Glutamatergic neuron (in vitro differentiated cells): ENCODE measurements around the gene CD300A. TPM values are rescaled to one million over a fixed set of nuclear protein-coding genes. Genes with fewer than 3 reads are reported as not detected.

Source experiments
- DNase-seq: peaks from one replicate; pipeline ENCODE4 v3.0.0; 2022
- H3K27ac Mint-ChIP-seq: one replicate; pipeline ENCODE4 v1.8.0; 2020; ENCODE audit warnings: mild to moderate bottlenecking, mixed read lengths, inconsistent platforms; ENCODE audit not compliant: unreplicated experiment
- H3K27me3 Mint-ChIP-seq: one replicate; pipeline ENCODE4 v1.8.0; 2020; ENCODE audit warnings: mild to moderate bottlenecking, moderate library complexity, mixed read lengths, inconsistent platforms; ENCODE audit not compliant: unreplicated experiment
- H3K36me3 Mint-ChIP-seq: one replicate; pipeline ENCODE4 v1.8.0; 2020; ENCODE audit warnings: mild to moderate bottlenecking, mixed read lengths, inconsistent platforms; ENCODE audit not compliant: unreplicated experiment
- H3K4me1 Mint-ChIP-seq: one replicate; pipeline ENCODE4 v1.8.0; 2020; ENCODE audit warnings: mild to moderate bottlenecking, low read depth, mixed read lengths, inconsistent platforms; ENCODE audit not compliant: unreplicated experiment
- H3K4me3 Mint-ChIP-seq: one replicate; pipeline ENCODE4 v1.8.0; 2020; ENCODE audit warnings: mild to moderate bottlenecking, mixed read lengths, inconsistent platforms; ENCODE audit not compliant: unreplicated experiment
- H3K9me3 Mint-ChIP-seq: one replicate; pipeline ENCODE4 v1.8.0; 2020; ENCODE audit warnings: mild to moderate bottlenecking, moderate library complexity, mixed read lengths, inconsistent platforms; ENCODE audit not compliant: unreplicated experiment
- CTCF ChIP-seq: fragments of 200-600 bp; sonication (generic); IDR thresholded peaks from one replicate; pipeline ENCODE4 v1.5.0; 2021; ENCODE audit not compliant: partially characterized antibody, unreplicated experiment
- total RNA-seq: library from RNA; stranded (reverse); fragmentation: NEBNext Ultra II Directional; extraction: Animal tissue kit (Norgen Biotek cat#: 25700); gene quantifications from one replicate; pipeline ENCODE4 v1.2.1, GENCODE V29; 2021; ENCODE audit not compliant: unreplicated experiment

Gene CD300A
- total RNA-seq, 1 donor from 2014 or later, result 0.25 TPM

GRCh38 chr17:74452841-74453661 is 13.4 kb upstream of the CD300A start:
- Mint-ChIP-seq H3K27me3 (peaks cover 19% of the 10 kb centered on the region), H3K27ac (peak overlapping the region; percentile 99), H3K36me3 (no peaks in the 10 kb centered on the region)

GRCh38 chr17:74453665-74454196 is 12.7 kb upstream of the CD300A start:
- peaks cover 15% of the 10 kb centered on the region for H3K9me3 Mint-ChIP-seq
- no peaks in the 10 kb centered on the region for H3K36me3 Mint-ChIP-seq
- H3K27ac Mint-ChIP-seq, result peak overlapping the region; percentile 99
- H3K27me3 Mint-ChIP-seq, result peaks cover 19% of the 10 kb centered on the region
- DNase-seq, result no peak
- H3K4me1 Mint-ChIP-seq, result peaks cover 46% of the 10 kb centered on the region
- H3K4me3 Mint-ChIP-seq, result peak overlapping the region; percentile 73
- TF ChIP-seq CTCF, result no peak

More at GRCh38 chr17:74452841-74453661, 13.4 kb upstream of the CD300A start:
- no peak for TF ChIP-seq CTCF
- Mint-ChIP-seq H3K4me1 (peaks cover 46% of the 10 kb centered on the region), H3K9me3 (peaks cover 15% of the 10 kb centered on the region), H3K4me3 (peak overlapping the region; percentile 73)
- DNase-seq, result peak; percentile 36

GRCh38 chr17:74454197-74455024 is 12.0 kb upstream of the CD300A start:
- peaks cover 13% of the 10 kb centered on the region for H3K9me3 Mint-ChIP-seq

GRCh38 chr17:74455025-74455545 is 11.3 kb upstream of the CD300A start:
- Mint-ChIP-seq H3K27me3 (peaks cover 19% of the 10 kb centered on the region), H3K27ac (peak overlapping the region; percentile 98), H3K36me3 (no peaks in the 10 kb centered on the region), H3K4me1 (peaks cover 47% of the 10 kb centered on the region), H3K9me3 (peaks cover 13% of the 10 kb centered on the region), H3K4me3 (peak overlapping the region; percentile 69)
- TF ChIP-seq CTCF, result no peak
- peak; percentile 58 for DNase-seq

More at GRCh38 chr17:74454197-74455024, 12.0 kb upstream of the CD300A start:
- DNase-seq, result peak; percentile 96
- H3K4me1 Mint-ChIP-seq, result peaks cover 46% of the 10 kb centered on the region
- peak overlapping the region; percentile 98 for H3K27ac Mint-ChIP-seq
- peaks cover 19% of the 10 kb centered on the region for H3K27me3 Mint-ChIP-seq
- peak overlapping the region; percentile 69 for H3K4me3 Mint-ChIP-seq
- no peaks in the 10 kb centered on the region for H3K36me3 Mint-ChIP-seq
- no peak for TF ChIP-seq CTCF
